A549 (cell line): ENCODE data around the gene ENGASE.

Source experiments
- CHD4 ChIP-seq: fragments of 200-600 bp; sonication (generic); IDR thresholded peaks from 2 replicates; pipeline ENCODE4 v1.6.1; 2016; ENCODE audit warnings: antibody characterized with exemption, mild to moderate bottlenecking, borderline replicate concordance
- FOXS1 ChIP-seq: fragments of 250-450 bp; sonication (Bioruptor Pico); IDR thresholded peaks from 2 replicates; pipeline ENCODE4 v1.5.0; 2020; ENCODE audit warnings: mild to moderate bottlenecking, moderate library complexity
- JUN ChIP-seq, 2 experiments: fragments of >200 bp; sonication (Bioruptor Twin); formaldehyde crosslinking; IDR thresholded peaks; 2 replicates in 1 of 2; 3 replicates in 1 of 2; pipeline ENCODE4 v1.6.1; 2016 to 2017
- KDM1A ChIP-seq: fragments of 200-600 bp; sonication (generic); IDR thresholded peaks from 2 replicates; pipeline ENCODE4 v1.6.1; 2016; ENCODE audit warnings: low read depth, mild to moderate bottlenecking
- MYC ChIP-seq: IDR thresholded peaks from 2 replicates; pipeline ENCODE4 v1.6.1; 2012; ENCODE audit warnings: mild to moderate bottlenecking, inconsistent platforms, low read length, improper control_type of control experiment, borderline replicate concordance
- POLR2A ChIP-seq: IDR thresholded peaks from 2 replicates; pipeline ENCODE4 v1.6.1; 2012; ENCODE audit warnings: mild to moderate bottlenecking, low read length
- POLR2AphosphoS2 ChIP-seq: conservative IDR thresholded peaks from 2 replicates; pipeline ENCODE4 v1.6.1; 2012; ENCODE audit warnings: low read length, improper control_type of control experiment, inconsistent platforms
- RCOR1 ChIP-seq: fragments of 150-350 bp; IDR thresholded peaks from 2 replicates; pipeline ENCODE4 v1.6.1; 2014; ENCODE audit warnings: antibody characterized with exemption, low read length, low read depth
- SMC3 ChIP-seq: fragments of >200 bp; sonication (Bioruptor Twin); formaldehyde crosslinking; IDR thresholded peaks from 3 replicates; pipeline ENCODE4 v1.6.1; 2018; ENCODE audit warnings: inconsistent platforms
- TF ChIP-seq, protein P1 (sequence below): IDR thresholded peaks from 2 replicates; pipeline ENCODE4 v1.6.1; 2012
- TF ChIP-seq, protein P2 (sequence below): fragments of 150-350 bp; IDR thresholded peaks from 2 replicates; pipeline ENCODE4 v1.6.1; 2014; ENCODE audit warnings: low read depth, mild to moderate bottlenecking, low read length
- TF ChIP-seq, protein P3 (sequence below): fragments of >200 bp; sonication (Bioruptor Twin); formaldehyde crosslinking; IDR thresholded peaks from 3 replicates; pipeline ENCODE4 v1.5.1; 2016
- TF ChIP-seq, protein P4 (sequence below): IDR thresholded peaks from 2 replicates; pipeline ENCODE4 v1.6.1; 2012

DNA sequence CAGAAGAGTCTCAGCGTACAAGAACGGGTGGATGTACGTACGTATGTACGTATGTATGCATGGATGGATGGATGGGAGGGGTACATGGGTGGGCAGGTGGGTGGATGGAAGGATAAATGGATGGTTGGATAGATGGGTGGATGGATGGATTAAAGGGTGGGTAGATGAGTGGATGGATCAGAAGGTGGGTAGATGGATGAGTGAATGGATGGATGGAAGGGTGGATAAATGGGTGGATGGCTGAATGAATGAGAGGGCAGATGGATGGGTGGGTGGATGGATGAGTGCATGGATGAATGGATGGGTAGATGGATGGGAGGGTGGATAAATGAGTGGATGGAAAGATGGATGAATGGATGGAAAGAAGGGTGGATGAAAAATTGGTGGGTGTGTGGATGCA, 45.6 kb downstream of the ENGASE start:
- TF ChIP-seq, protein P1, sequence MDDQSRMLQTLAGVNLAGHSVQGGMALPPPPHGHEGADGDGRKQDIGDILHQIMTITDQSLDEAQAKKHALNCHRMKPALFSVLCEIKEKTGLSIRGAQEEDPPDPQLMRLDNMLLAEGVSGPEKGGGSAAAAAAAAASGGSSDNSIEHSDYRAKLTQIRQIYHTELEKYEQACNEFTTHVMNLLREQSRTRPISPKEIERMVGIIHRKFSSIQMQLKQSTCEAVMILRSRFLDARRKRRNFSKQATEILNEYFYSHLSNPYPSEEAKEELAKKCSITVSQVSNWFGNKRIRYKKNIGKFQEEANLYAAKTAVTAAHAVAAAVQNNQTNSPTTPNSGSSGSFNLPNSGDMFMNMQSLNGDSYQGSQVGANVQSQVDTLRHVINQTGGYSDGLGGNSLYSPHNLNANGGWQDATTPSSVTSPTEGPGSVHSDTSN: no peak
- TF ChIP-seq, protein P2, sequence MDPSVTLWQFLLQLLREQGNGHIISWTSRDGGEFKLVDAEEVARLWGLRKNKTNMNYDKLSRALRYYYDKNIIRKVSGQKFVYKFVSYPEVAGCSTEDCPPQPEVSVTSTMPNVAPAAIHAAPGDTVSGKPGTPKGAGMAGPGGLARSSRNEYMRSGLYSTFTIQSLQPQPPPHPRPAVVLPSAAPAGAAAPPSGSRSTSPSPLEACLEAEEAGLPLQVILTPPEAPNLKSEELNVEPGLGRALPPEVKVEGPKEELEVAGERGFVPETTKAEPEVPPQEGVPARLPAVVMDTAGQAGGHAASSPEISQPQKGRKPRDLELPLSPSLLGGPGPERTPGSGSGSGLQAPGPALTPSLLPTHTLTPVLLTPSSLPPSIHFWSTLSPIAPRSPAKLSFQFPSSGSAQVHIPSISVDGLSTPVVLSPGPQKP: no peak
- TF ChIP-seq FOXS1 (CRISPR knock-in tag): no peak
- TF ChIP-seq, protein P3, sequence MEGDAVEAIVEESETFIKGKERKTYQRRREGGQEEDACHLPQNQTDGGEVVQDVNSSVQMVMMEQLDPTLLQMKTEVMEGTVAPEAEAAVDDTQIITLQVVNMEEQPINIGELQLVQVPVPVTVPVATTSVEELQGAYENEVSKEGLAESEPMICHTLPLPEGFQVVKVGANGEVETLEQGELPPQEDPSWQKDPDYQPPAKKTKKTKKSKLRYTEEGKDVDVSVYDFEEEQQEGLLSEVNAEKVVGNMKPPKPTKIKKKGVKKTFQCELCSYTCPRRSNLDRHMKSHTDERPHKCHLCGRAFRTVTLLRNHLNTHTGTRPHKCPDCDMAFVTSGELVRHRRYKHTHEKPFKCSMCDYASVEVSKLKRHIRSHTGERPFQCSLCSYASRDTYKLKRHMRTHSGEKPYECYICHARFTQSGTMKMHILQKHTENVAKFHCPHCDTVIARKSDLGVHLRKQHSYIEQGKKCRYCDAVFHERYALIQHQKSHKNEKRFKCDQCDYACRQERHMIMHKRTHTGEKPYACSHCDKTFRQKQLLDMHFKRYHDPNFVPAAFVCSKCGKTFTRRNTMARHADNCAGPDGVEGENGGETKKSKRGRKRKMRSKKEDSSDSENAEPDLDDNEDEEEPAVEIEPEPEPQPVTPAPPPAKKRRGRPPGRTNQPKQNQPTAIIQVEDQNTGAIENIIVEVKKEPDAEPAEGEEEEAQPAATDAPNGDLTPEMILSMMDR: no peak
- no peak for TF ChIP-seq SMC3
- TF ChIP-seq, protein P4, sequence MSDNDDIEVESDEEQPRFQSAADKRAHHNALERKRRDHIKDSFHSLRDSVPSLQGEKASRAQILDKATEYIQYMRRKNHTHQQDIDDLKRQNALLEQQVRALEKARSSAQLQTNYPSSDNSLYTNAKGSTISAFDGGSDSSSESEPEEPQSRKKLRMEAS: no peak
- TF ChIP-seq MYC: no peak
- no peak for TF ChIP-seq RCOR1
- TF ChIP-seq CHD4: no peak
- no peak for TF ChIP-seq POLR2AphosphoS2
- TF ChIP-seq JUN (IDR thresholded peaks at IDR 0.05): no peak
- no peak for TF ChIP-seq KDM1A
- TF ChIP-seq POLR2A: no peak
